Calu3 (cell line): ENCODE results near the gene C6orf120. TPM values are rescaled to one million over a fixed set of nuclear protein-coding genes. Genes with fewer than 3 reads are reported as not detected.

Source experiments
- BruUV-seq: library from RNA; stranded (reverse); fragments of 400-500 nt; replicated peaks from 2 replicates; lab custom pipeline; 2021; lab: Mats Ljungman, UMichigan
- CTCF ChIA-PET: fragments of 300-600 bp; sonication (Branson Sonifier 250); formaldehyde crosslinking; loops from one replicate; lab custom pipeline; 2022; ENCODE audit warnings: antibody characterized with exemption; lab: Charles Lee
- DNase-seq: peaks from one replicate; pipeline ENCODE4 v3.0.0; 2022
- H3K27ac Mint-ChIP-seq: one replicate; pipeline ENCODE4 v1.8.0; 2022; ENCODE audit warnings: mixed read lengths; ENCODE audit not compliant: unreplicated experiment
- H3K27me3 Mint-ChIP-seq: one replicate; pipeline ENCODE4 v1.8.0; 2022; ENCODE audit warnings: mixed read lengths; ENCODE audit not compliant: unreplicated experiment
- H3K36me3 Mint-ChIP-seq: one replicate; pipeline ENCODE4 v1.8.0; 2022; ENCODE audit warnings: mild to moderate bottlenecking, moderate library complexity, mixed read lengths; ENCODE audit not compliant: insufficient read depth, unreplicated experiment
- H3K4me1 Mint-ChIP-seq: one replicate; pipeline ENCODE4 v1.8.0; 2022; ENCODE audit warnings: mild to moderate bottlenecking, low read depth, mixed read lengths; ENCODE audit not compliant: unreplicated experiment
- H3K4me3 Mint-ChIP-seq: one replicate; pipeline ENCODE4 v1.8.0; 2022; ENCODE audit warnings: mild to moderate bottlenecking, low read depth, moderate library complexity, mixed read lengths; ENCODE audit not compliant: unreplicated experiment
- H3K9me3 Mint-ChIP-seq: one replicate; pipeline ENCODE4 v1.8.0; 2022; ENCODE audit warnings: low read depth, mixed read lengths; ENCODE audit not compliant: unreplicated experiment
- CTCF ChIP-seq: fragments of 200-600 bp; IDR thresholded peaks from one replicate; pipeline ENCODE4 v1.8.0; 2022; ENCODE audit warnings: antibody characterized with exemption; ENCODE audit not compliant: unreplicated experiment
- intact Hi-C: fragments of 100-400 bp; cut with micrococcal nuclease; formaldehyde crosslinking; loops from one replicate; pipeline ENCODE4 v1.10.0; 2022; ENCODE audit not compliant: unreplicated experiment
- total RNA-seq: library from RNA; stranded (reverse); gene quantifications from 2 replicates; pipeline ENCODE4 v1.2.3, GENCODE V29; 2022

C6orf120 gene
- total RNA-seq, 1 experiment from 2014 or later, result 20.9 TPM

GRCh38 chr6:169665289-169665688 is 36.6 kb upstream of the C6orf120 start:
- H3K36me3 Mint-ChIP-seq, result peaks cover 20% of the 10 kb centered on the region
- DNase-seq, result no peak
- no peaks in the 10 kb centered on the region for H3K9me3 Mint-ChIP-seq
- no peak overlapping the region for H3K27ac Mint-ChIP-seq
- no peaks in the 10 kb centered on the region for H3K27me3 Mint-ChIP-seq
- TF ChIP-seq CTCF, result no peak
- H3K4me1 Mint-ChIP-seq, result no peaks in the 10 kb centered on the region
- H3K4me3 Mint-ChIP-seq, result no peak overlapping the region
- intact Hi-C loops, result no loop called here
- CTCF ChIA-PET, result no interaction called here
- no TSS peak for BruUV-seq

GRCh38 chr6:169666441-169666840 is 35.5 kb upstream of the C6orf120 start:
- intact Hi-C loops, result no loop called here
- H3K27me3 Mint-ChIP-seq, result no peaks in the 10 kb centered on the region
- no peak for DNase-seq
- no TSS peak for BruUV-seq
- peaks cover 20% of the 10 kb centered on the region for H3K36me3 Mint-ChIP-seq
- no peaks in the 10 kb centered on the region for H3K4me1 Mint-ChIP-seq
- CTCF ChIA-PET, result no interaction called here
- no peaks in the 10 kb centered on the region for H3K9me3 Mint-ChIP-seq
- no peak overlapping the region for H3K4me3 Mint-ChIP-seq
- H3K27ac Mint-ChIP-seq, result no peak overlapping the region
- no peak for TF ChIP-seq CTCF

GRCh38 chr6:169667716-169668115 is 34.2 kb upstream of the C6orf120 start:
- CTCF ChIA-PET, result no interaction called here
- H3K36me3 Mint-ChIP-seq, result peaks cover 19% of the 10 kb centered on the region
- no peak for TF ChIP-seq CTCF
- H3K27me3 Mint-ChIP-seq, result no peaks in the 10 kb centered on the region
- BruUV-seq, result no TSS peak
- H3K27ac Mint-ChIP-seq, result no peak overlapping the region
- intact Hi-C loops, result no loop called here
- no peak overlapping the region for H3K4me3 Mint-ChIP-seq
- no peak for DNase-seq
- no peaks in the 10 kb centered on the region for H3K9me3 Mint-ChIP-seq
- H3K4me1 Mint-ChIP-seq, result no peaks in the 10 kb centered on the region

- Mint-ChIP-seq H3K27ac (no peak overlapping the region), H3K36me3 (peaks cover 13% of the 10 kb centered on the region), H3K9me3 (no peaks in the 10 kb centered on the region), H3K27me3 (no peaks in the 10 kb centered on the region), H3K4me3 (no peak overlapping the region), H3K4me1 (no peaks in the 10 kb centered on the region)
- TF ChIP-seq CTCF, result no peak
- CTCF ChIA-PET, result interaction anchor here (0.6 kb wide), 1 partner anchor 37 kb away, joined by 4 read pairs; no protein-coding TSS in a partner anchor
- no TSS peak for BruUV-seq
- DNase-seq, result no peak
- intact Hi-C loops, result no loop called here
Observed at GRCh38 chr6:169668203-169668847, 33.6 kb upstream of the C6orf120 start.
